Measurements from ENCODE around the gene RNLS. TPM values are rescaled to one million over a fixed set of nuclear protein-coding genes. Genes with fewer than 3 reads are reported as not detected.

The RNLS gene
- total RNA-seq, 3 donors from 2014 or later (not counting 1 experiment from before 2014, with no cell fraction given) = 4.0 to 6.8 (median 4.4) TPM

GRCh38 chr10:88618496-88618895 lies 35.4 kb upstream of the RNLS start:
- Mint-ChIP-seq H3K36me3 (no peaks in the 10 kb centered on the region), H3K4me1 (no peaks in the 10 kb centered on the region), H3K9me3 (no peaks in the 10 kb centered on the region), H3K4me3 (no peak overlapping the region), H3K27me3 (ENCODE audit: low read depth in 2 of 2) (peaks cover 0 to 3% of the 10 kb centered on the region in 2 donors), H3K27ac (no peak overlapping the region)
- no peaks in the 10 kb centered on the region for H3K9me3 ChIP-seq (ENCODE audit: control insufficient read depth, insufficient read depth, low read length)
- no peak overlapping the region for H3K4me3 ChIP-seq (ENCODE audit: low read length)
- intact Hi-C loops (cut with micrococcal nuclease) = no loop called here
- no peaks in the 10 kb centered on the region for H3K27me3 ChIP-seq (ENCODE audit: control insufficient read depth, insufficient read depth, low read length)
- H3K4me1 ChIP-seq (ENCODE audit: control insufficient read depth, insufficient read depth, low read length) = no peaks in the 10 kb centered on the region
- no peak for DNase-seq
- no peak overlapping the region for H3K27ac ChIP-seq (ENCODE audit: low read length)
- WGBS (ENCODE audit: insufficient coverage) = 100% methylated on average over 1 of the region's 1 CpG
- no peaks in the 10 kb centered on the region for H3K36me3 ChIP-seq (ENCODE audit: control insufficient read depth, insufficient read depth, low read length)
- no peak for ATAC-seq
- no peak for TF ChIP-seq CTCF (IDR thresholded peaks at IDR 0.05)

GRCh38 chr10:88617772-88618300 lies 34.7 kb upstream of the RNLS start:
- Mint-ChIP-seq H3K4me3 (no peak overlapping the region), H3K9me3 (no peaks in the 10 kb centered on the region), H3K27ac (no peak overlapping the region), H3K4me1 (no peaks in the 10 kb centered on the region), H3K27me3 (ENCODE audit: low read depth in 2 of 2) (peaks cover 0 to 3% of the 10 kb centered on the region in 2 donors), H3K36me3 (no peaks in the 10 kb centered on the region)
- ATAC-seq (no peak), DNase-seq (no peak)
- no peak overlapping the region for H3K4me3 ChIP-seq (ENCODE audit: low read length)
- H3K27me3 ChIP-seq (ENCODE audit: control insufficient read depth, insufficient read depth, low read length) = no peaks in the 10 kb centered on the region
- H3K27ac ChIP-seq (ENCODE audit: low read length) = no peak overlapping the region
- H3K36me3 ChIP-seq (ENCODE audit: control insufficient read depth, insufficient read depth, low read length) = no peaks in the 10 kb centered on the region
- no CpG with 5 or more reads among the region's 1 CpG for WGBS (ENCODE audit: insufficient coverage)
- H3K9me3 ChIP-seq (ENCODE audit: control insufficient read depth, insufficient read depth, low read length) = no peaks in the 10 kb centered on the region
- intact Hi-C loops (cut with micrococcal nuclease) = no loop called here
- H3K4me1 ChIP-seq (ENCODE audit: control insufficient read depth, insufficient read depth, low read length) = no peaks in the 10 kb centered on the region
- no peak for TF ChIP-seq CTCF (IDR thresholded peaks at IDR 0.05)

- Histone ChIP-seq H3K27me3 (ENCODE audit: control insufficient read depth, insufficient read depth, low read length) (no peaks in the 10 kb centered on the region), H3K4me1 (ENCODE audit: control insufficient read depth, insufficient read depth, low read length) (no peaks in the 10 kb centered on the region), H3K4me3 (ENCODE audit: low read length) (no peak overlapping the region), H3K27ac (ENCODE audit: low read length) (no peak overlapping the region), H3K36me3 (ENCODE audit: control insufficient read depth, insufficient read depth, low read length) (no peaks in the 10 kb centered on the region), H3K9me3 (ENCODE audit: control insufficient read depth, insufficient read depth, low read length) (no peaks in the 10 kb centered on the region)
- no peak overlapping the region for H3K4me3 Mint-ChIP-seq
- no peaks in the 10 kb centered on the region for H3K36me3 Mint-ChIP-seq
- WGBS (ENCODE audit: insufficient coverage) = 90% methylated on average over 18 of the region's 18 CpGs
- no peak overlapping the region for H3K27ac Mint-ChIP-seq
- no peaks in the 10 kb centered on the region for H3K9me3 Mint-ChIP-seq
- ATAC-seq = no peak
- H3K27me3 Mint-ChIP-seq (ENCODE audit: low read depth in 2 of 2) = peaks cover 3 to 5% of the 10 kb centered on the region in 2 donors
- TF ChIP-seq CTCF (IDR thresholded peaks at IDR 0.05) = no peak
- no peak for DNase-seq
- no peaks in the 10 kb centered on the region for H3K4me1 Mint-ChIP-seq
- intact Hi-C loops (cut with micrococcal nuclease) = no loop called here
Measured at GRCh38 chr10:88616250-88616977, 33.3 kb upstream of the RNLS start.
